CD4-positive, alpha-beta T cell treated with Interleukin-1 beta for 1 hour (primary cell): Measurements from ENCODE around the gene C5AR2.
A peak's percentile ranks its signal among the peaks of the same experiment; 100 is the strongest.
"Not testable (repeated sequence)": the region's sequence is repeated elsewhere in the genome, so short reads cannot be mapped to it uniquely, and the experiment has no call there.

ENCODE experiments used
- DNase-seq, 2 donors: peaks; one replicate each; pipeline ENCODE4 v3.0.0-alpha.2; 2020 to 2022

Gene C5AR2

DNA sequence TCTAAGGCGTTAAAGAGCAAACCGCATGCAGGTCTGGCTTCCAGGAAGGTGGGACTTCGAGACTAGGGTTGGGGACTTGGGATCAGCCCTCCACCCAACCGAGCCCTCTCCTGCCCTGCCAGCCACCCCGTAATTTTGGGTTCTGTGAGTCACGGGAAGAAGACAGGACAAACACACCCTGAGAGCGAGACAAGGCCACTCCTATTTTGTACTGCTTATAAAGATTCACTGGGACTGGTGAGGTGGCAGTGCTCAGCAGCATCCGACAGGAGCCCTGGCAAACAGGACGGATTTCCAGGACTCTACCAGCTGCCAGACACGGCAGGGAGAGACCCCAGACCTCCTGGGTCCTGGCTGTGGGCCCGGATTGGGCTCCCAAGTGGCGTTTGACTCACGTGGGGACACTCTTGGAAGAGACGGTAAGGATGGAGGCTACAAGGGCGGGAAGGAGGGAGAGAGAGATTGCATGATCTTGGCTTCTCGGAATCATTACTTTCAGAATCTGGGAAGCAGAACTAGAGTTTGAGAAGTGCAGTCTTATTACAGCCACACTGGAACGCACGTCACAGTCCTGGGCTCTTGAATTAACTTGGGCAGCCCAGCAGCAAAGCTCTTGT, at the start of gene C5AR2:
Gene C5AR2, plus strand, starts transcription at position 245 of the 617 bp plus-strand sequence. CDS start 8,625 bp downstream, outside the sequence.
- no peak for DNase-seq

DNA sequence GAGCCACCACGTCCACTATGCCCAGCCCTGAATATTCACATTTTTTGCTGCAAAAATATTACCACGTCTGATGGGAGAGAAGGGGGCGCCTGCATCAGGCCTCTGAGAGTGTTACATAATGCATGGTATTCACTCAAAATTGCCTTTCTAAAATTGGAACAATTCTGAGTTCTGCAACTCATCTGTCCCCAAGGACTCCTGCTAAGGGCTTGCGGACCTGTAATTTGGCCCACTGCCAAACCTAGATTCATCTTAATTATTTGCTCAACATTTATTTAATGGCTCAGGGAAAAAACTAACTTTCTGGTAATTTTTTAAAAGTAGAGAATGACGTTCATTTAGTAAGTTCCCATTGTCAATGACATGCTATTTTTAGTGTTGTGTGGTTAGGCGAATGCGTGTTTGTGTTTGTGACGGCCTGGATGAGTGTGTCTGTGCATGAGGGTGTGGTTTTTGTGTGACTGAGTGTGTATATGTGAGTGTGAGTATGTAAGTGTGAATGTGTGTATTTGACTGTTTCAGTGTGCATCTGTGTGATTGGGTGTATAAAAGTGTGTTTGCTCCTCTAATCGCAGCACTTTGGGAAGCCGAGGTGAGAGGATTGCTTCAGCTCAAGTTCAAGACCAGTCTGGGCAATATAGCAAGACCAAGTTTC, 48.4 kb upstream of the C5AR2 start:
- DNase-seq, result no peak

DNA sequence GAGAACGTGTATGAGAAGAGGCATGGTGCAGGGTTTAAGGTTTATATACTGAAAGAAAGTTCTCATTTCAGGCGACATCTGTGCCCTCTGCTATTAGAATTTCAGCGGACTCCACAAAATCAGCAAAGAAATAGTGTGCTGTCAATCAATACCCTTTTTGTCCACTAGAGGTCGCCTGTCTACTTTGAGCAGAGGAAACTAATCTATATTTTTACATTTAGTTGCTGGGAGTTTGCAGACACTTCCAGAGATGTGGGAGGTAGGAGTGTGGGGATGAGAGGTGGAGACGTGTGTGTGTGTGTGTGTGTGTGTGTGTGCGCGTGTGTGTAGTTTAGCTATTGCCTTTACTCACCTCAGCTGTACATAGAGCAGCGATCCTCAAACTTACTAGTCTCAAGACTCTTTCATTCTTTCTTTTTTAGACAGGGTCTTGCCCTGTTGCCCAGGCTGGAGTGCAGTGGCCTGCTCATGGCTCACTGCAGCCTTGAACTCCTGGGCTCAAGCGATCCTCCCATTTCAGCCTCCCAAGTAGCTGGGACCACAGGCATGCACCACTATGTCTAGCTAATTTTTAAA, 47.6 kb upstream of the C5AR2 start:
- peak in 1 of 2 donors; percentile 75 for DNase-seq

DNA sequence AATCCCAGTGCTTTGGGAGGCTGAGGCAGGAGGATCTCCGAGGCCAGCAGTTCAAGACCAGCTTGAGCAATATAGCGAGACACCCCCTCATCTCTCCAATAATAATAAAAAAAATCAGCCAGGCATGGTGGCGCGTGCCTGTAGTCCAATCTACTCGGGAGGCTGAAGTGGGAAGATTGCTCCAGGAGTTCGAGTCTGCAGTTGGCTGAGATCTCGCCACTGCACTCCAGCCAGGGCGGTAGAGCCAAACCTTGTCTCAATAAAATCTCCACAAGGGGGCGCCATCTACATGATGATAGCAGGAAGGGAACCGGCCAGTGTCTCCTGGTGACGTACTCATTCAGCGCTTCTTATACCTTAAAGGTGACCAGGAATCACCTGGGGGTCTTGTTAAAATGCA, 35.9 kb upstream of the C5AR2 start:
- peak; percentile 75 to 86 for DNase-seq

DNA sequence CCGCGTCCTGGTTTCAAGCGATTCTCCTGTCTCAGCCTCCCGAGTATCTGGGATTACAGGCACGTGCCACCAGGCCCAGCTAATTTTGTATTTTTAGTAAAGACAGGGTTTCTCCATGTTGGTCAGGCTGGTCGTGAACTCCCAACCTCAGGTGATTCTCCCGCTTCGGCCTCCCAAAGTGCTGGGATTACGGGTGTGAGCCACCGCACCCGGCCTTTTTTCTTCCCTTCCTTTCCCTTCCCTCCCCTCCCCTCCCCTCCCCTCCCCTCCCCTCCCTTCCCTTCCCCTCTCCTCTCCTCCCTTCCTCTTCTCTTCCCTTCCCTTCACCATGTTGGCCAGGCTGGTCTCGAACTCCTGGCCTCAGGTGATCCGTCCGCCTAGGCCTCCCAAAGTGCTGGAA, 31.1 kb upstream of the C5AR2 start:
- DNase-seq, result not testable (repeated sequence)

DNA sequence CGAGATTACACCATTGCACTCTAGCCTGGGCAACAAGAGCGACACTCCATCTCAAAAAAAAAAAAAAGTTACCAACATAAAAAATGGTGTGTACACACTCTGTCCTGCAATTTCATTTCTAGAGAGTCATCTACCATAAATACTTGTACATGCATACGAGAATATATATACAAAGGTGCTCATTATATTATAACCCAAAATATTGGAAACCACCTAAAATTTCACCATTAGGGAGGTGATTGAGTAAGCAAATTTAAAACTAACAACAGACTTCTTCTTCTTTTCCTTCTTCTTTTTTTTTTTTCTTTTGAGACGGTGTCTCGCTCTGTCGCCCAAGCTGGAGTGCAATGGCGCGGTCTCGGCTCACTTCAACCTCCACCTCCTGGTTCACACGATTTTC, 29.7 kb upstream of the C5AR2 start:
- DNase-seq, result no peak

DNA sequence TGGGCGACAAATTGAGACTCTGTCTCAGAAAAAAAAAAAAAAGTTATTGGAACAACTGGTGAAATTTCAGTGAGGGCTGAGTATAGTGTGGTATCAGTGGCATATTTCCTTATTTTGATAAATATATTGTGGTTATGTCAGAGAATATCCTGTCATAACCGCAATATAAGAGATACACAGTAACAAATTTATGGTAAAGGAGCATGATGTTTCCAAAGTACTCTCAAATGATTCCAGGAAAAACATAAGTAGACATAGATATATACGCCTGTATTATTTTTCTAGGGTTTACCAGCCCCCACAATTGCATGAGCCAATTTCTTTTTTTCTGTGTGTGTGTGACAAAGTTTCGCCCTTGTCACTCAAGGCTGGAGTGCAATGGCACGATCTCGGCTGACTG, 28.0 kb upstream of the C5AR2 start:
- DNase-seq, result no peak

DNA sequence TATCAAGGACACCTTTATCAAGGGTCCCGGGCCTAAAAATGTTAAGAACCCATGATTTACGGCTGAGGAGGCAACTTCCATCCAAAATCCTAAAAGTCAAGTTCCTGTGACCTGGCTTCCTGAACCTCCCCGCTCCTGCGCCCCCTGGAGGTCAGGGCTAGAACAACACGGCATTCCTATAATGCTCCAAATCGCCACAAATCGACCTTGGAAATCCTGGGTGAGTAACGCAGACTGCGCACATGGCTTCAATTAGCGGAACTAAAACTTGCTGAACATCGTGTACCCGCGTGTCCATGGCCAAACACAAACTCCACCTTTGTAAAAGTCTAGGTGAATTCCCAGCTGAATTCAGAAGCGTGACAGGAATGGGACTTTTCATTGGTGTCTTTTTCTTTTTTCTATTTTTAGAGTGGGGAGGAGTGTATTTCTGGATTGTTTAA, 26.6 kb upstream of the C5AR2 start:
- DNase-seq, result peak; percentile 49 to 51

DNA sequence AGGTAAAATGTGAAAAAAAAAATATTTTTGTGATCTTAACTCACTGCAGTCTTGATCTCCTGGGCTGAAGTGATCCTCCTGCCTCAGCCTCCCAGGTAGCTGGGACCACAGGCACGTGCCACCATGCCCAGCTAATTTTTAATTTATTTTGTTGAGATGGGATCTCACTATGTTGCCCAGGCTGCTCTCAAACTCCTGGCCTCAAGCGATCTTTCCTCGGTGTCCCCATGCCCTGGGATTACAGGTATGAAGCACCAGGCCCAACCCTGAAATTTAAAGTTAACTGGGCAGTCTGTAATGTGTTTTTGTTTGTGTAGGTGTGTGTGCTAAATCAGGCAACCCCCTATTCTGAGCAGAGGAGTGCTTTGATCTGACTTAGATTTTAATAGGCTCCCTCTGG, 25.7 kb upstream of the C5AR2 start:
- no peak for DNase-seq

DNA sequence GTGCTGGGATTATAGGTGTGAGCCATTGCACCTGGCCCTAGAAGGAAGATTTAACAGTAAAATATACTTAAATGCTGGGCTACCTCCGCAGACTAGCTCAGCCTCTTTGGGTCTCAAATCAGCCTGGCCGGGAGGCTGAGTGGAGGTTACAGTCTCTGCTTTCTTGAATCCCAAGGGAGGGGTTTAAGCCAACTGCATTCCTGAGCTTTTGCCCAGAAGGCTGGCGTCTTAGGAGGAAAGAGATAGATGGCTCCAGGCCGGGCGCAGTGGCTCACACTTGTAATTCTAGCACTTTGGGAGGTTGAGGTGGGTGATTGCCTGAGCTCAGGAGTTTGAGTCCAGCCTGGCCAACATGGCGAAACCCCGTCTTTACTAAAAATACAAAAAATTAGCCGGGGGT, 22.9 kb upstream of the C5AR2 start:
- no peak for DNase-seq

DNA sequence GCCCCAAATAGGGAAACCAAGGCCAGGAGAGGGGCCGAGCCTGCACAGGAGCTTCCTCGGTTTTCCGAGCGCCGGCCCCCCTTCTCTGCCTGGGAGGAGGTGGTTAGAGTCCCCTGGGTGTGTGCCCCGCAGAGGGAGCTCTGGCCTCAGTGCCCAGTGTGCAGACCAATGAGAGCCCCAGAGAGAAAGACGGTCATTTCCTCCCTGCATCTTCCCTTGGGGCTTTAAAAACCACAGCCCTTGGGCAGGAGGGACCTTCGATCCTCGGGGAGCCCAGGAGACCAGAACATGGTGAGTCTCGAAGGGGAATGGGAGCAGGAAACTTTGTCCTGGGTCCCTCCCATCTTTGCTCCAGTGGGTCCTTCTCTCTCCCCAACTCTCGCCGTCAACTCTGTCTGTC, 22.4 kb upstream of the C5AR2 start, which contains the start of gene C5AR1:
Gene C5AR1, plus strand, starts transcription at position 254 of the 400 bp plus-strand sequence. Its CDS starts 35 bp downstream, at position 289.
- DNase-seq, result peak in 1 of 2 donors; percentile 67

DNA sequence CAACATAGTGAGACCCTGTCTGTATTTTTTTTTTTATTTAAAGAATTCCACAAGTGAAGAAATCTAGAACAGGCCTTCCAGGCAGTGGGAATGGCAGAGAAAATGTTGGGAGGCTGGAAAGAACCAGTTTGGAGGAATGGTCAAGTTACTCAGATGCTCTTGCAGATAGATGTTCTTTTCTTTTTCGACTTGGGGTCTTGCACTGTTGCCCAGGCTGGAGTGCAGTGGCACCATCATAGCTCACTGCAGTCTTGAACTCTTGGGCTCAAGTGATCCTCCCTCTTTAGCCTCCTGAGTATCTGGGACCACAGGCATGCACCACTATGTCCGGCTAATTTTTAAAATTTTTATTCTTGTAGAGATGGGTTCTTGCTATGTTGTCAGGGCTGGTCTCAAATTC, 21.7 kb upstream of the C5AR2 start:
- no peak for DNase-seq

DNA sequence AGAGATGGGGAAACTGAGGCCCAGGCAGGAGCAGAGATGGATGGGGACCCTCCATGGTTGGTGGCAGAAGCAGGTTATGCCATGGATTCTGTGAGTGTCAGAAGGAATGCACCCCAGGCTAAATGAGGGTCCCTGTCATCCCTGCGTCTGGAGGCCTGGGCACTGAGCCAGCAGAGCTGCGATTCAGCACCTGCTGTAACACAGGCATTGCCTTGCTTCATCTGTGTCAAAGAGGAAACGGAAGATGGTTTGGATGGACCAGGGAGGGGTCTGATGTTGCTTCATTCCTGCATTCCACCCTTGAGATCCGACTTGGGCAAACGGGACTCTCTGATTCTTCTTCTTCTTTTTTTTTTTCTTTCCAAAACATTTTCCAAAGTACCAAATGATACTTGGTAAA, 21.2 kb upstream of the C5AR2 start:
- peak in 1 of 2 donors; percentile 52 for DNase-seq

DNA sequence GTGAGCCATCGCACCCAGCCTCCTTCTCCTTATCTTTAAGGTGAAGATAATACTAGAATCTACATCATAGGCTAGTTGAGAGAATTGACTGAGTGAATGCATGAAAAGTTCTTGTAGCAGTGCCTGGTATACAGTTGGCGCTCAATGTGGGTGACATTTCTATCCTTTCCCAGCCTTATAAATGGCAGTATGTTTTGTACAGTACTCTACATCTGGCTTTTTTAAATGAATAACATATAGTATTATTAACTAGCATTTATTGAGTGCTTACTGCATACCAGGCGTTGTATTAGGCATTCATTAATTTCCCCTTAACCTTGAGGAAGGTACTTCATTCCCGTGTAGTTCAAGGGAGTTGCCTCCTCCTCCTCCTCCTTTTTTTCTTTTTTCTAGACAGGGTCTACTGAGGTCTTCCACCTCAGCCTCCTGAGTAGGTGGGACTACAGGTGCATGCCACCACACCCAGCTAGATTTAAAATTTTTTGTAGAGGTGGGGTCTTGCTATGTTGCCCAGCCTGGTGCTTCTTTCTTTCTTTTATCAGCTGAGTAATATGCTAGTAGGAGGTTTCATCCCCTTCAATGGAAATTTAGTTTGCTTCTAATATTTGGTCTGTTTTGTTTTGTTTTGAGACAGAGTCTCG, 19.5 kb upstream of the C5AR2 start:
- no peak for DNase-seq

DNA sequence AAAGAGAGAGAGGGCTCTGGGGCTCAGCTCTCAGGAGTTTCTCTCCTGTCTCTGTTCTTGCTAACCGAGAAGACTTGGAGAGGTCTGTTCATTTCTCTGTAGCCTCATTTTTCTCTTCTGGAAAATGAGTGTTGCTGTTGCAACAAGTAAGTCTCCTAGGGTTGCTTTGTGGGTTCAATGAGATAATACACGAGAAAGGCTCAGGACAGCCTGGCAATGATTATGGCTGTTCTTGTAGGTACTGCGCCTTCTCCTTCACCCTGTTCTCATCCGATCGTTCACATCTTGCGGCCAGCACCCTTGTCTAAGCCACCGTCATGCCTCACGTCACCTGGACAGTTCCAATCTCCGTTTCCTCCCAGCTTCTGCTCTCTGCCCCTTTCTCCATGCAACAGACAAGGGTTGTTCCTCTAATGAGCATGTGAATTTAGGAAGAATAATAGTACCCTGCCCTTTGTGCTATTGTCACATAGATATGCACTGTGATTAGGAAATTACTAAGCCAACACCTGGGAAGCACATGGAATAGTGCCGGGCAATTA, 18.1 kb upstream of the C5AR2 start:
- DNase-seq, result no peak

DNA sequence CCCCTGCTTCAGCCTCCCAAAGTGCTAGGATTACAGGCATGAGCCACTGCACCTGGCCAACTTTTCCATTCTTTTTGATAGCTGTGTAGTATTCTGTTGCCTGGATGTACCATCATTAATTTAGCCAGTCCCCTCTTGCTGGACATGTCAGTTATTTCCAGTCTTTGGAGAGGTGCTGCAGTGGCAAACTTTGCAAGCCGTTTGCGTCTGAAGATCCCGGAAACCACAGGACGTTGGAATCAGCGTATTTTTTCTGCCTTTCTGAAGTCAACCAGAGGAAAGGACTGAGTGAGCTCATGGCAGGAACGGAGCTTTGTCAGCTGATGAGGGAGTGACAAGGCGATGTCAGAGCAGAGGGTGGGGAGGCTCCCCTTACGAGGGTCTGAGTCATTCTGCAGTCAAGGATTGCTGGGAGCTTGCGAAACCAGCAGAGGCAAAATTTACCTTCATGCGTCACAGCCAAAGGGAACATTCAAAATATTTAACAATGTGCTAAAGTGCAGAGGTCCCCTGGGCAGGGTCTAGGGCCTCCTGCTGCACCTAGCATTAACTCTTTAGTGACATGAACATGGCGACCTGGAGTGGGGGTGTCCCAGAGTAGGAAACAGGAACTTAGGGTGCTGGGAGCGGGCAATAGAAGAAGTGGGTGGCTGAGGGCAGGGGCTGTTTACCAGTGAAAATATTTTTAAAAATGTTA, 16.7 kb upstream of the C5AR2 start:
- DNase-seq, result peak in 1 of 2 donors; percentile 82

DNA sequence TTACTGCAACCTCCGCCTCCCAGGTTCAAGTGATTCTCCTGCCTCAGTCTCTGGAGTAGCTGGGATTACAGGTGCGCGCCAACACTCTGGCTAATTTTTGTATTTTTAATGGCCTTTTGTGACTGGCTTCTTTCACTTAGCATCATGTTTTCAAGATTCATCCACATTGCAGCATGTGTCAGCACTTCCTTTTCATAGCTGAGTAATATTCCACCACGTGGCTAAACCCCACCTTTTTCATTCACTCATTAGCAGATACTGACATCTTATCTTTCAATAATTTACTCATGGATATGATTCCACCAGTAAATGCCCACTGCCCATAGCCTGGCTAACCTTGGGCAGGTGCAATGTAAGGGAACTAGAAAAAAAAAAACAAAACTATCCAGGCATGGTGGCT, 15.5 kb upstream of the C5AR2 start:
- no peak for DNase-seq

DNA sequence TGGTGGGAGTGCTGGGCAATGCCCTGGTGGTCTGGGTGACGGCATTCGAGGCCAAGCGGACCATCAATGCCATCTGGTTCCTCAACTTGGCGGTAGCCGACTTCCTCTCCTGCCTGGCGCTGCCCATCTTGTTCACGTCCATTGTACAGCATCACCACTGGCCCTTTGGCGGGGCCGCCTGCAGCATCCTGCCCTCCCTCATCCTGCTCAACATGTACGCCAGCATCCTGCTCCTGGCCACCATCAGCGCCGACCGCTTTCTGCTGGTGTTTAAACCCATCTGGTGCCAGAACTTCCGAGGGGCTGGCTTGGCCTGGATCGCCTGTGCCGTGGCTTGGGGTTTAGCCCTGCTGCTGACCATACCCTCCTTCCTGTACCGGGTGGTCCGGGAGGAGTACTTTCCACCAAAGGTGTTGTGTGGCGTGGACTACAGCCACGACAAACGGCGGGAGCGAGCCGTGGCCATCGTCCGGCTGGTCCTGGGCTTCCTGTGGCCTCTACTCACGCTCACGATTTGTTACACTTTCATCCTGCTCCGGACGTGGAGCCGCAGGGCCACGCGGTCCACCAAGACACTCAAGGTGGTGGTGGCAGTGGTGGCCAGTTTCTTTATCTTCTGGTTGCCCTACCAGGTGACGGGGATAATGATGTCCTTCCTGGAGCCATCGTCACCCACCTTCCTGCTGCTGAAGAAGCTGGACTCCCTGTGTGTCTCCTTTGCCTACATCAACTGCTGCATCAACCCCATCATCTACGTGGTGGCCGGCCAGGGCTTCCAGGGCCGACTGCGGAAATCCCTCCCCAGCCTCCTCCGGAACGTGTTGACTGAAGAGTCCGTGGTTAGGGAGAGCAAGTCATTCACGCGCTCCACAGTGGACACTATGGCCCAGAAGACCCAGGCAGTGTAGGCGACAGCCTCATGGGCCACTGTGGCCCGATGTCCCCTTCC, 11.8 kb upstream of the C5AR2 start:
- no peak for DNase-seq

DNA sequence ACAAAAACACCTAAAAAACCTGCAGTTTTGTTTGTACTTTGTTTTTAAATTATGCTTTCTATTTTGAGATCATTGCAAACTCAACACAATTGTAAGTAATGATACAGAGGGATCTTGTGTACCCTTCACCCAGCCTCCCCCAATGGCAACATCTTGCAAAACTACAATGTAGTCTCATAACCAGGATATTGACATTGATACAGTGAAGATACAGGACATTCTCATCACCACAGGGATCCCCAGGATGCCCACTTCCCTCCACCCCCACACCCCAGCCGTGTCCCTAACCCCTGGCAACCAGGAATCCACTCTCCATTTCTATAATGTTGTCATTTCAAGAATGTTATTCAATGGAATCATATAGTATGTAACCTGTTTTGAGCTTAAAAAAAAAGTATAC, 10.3 kb upstream of the C5AR2 start:
- DNase-seq, result no peak

DNA sequence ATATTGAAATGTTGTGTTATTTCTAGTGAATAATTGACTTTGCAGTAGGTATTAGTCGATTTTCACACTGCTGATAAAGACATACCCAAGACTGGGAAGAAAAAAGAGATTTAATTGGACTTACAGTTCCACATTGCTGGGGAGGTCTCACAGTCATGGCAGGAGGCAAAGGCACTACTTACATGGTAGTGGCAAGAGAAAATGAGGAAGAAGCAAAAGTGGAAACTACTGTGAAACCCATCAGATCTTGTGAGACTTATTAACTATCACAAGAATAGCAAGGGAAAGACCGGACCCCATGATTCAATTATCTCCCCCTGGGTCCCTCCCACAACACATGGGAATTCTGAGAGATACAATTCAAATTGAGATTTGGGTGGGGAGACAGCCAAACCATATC, 9.9 kb upstream of the C5AR2 start:
- DNase-seq, result no peak

DNA sequence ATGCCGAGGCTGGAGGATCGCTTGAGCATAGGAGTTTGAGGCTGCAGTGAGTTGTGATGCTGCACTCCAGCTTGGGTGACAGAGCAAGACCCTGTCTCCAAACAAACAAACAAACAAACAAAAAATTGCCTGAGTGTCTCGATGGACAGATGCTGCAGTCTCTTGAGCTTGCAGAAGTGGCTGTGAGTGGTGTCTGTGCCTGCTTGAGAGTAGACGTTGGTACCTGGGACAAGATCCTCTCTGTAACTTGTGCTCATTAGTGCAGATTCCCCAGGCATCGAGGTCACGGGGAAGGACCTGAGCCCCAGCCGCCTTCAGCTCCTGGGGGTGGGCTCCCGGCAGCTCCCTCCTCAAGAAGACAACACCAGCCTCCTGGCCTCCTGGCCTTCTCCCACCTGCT, 8.6 kb upstream of the C5AR2 start:
- no peak for DNase-seq

DNA sequence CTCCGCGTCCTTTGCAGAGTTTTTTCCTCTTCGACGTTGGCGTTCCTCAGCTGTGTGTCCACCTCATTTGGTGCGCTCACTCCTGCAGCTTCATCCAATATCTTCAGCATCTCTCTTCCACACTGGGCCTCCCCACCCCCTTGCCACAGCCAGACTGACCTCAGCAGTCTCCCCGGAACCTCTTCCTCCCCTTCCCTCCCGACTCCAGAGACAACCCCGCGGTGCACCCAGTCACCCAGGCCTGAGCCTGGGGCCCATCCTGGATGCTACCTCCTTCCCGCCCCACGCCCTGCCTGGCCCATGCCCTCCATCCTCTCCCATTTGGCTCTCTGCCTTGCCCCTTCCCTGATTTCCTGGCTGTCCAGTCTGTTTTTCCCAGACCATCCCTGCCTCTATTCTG, 8.1 kb upstream of the C5AR2 start:
- DNase-seq, result no peak
